ENCODE results near the gene TANC1.

Gene TANC1

GRCh38 chr2:158996378-158996993 is 28.0 kb downstream of the TANC1 start:
- no peak for DNase-seq

GRCh38 chr2:158997037-158997790 is 28.8 kb downstream of the TANC1 start:
- DNase-seq = no peak

GRCh38 chr2:158998551-158999248 is 30.3 kb downstream of the TANC1 start:
- DNase-seq = no peak

- DNase-seq = no peak
Measured at GRCh38 chr2:158999458-158999857, 31.0 kb downstream of the TANC1 start.

- DNase-seq = no peak
Measured at GRCh38 chr2:159000072-159000471, 31.6 kb downstream of the TANC1 start.

- DNase-seq = no peak
Measured at GRCh38 chr2:159002462-159003111, 34.1 kb downstream of the TANC1 start.

GRCh38 chr2:159003555-159003954 is 35.1 kb downstream of the TANC1 start:
- DNase-seq = no peak

- no peak for DNase-seq
Measured at GRCh38 chr2:159004849-159005248, 36.4 kb downstream of the TANC1 start.

- DNase-seq = no peak
Measured at GRCh38 chr2:159009940-159010339, 41.5 kb downstream of the TANC1 start.

GRCh38 chr2:159010340-159010739 is 41.9 kb downstream of the TANC1 start:
- no peak for DNase-seq

- DNase-seq = no peak
Measured at GRCh38 chr2:159010963-159011362, 42.5 kb downstream of the TANC1 start.

GRCh38 chr2:159012142-159012541 is 43.7 kb downstream of the TANC1 start:
- DNase-seq = no peak

- DNase-seq = no peak
Measured at GRCh38 chr2:159013103-159013502, 44.7 kb downstream of the TANC1 start.

GRCh38 chr2:159015174-159015573 is 46.7 kb downstream of the TANC1 start:
- DNase-seq = no peak

- DNase-seq = no peak
Measured at GRCh38 chr2:159015823-159016222, 47.4 kb downstream of the TANC1 start.

GRCh38 chr2:159017837-159018236 is 49.4 kb downstream of the TANC1 start:
- no peak for DNase-seq

GRCh38 chr2:159019021-159019420 is 50.6 kb downstream of the TANC1 start:
- DNase-seq = no peak

GRCh38 chr2:159022019-159022418 is 53.6 kb downstream of the TANC1 start:
- no peak for DNase-seq

- DNase-seq = no peak
Measured at GRCh38 chr2:159026170-159026569, 57.7 kb downstream of the TANC1 start.

GRCh38 chr2:159028776-159029175 is 60.3 kb downstream of the TANC1 start:
- DNase-seq = no peak

GRCh38 chr2:159029936-159030335 is 61.5 kb downstream of the TANC1 start:
- DNase-seq = no peak

GRCh38 chr2:159030674-159031380 is 62.4 kb downstream of the TANC1 start:
- DNase-seq = no peak

- DNase-seq = no peak
Measured at GRCh38 chr2:159032146-159032545, 63.7 kb downstream of the TANC1 start.
